Right lobe of liver (tissue), 4 donors: ENCODE measurements around the gene MYCBP2.

Experiments
- CTCF ChIP-seq, 4 donors: fragments of 200-600 bp in 3 of 4; fragments of 450-650 bp in 1 of 4; IDR thresholded peaks; one replicate each; pipeline versions ENCODE4 v1.5.1 to v1.8.0; 2016 to 2022; ENCODE audit warnings: antibody characterized with exemption in 4 of 4, mild to moderate bottlenecking in 2 of 4
- POLR2A ChIP-seq: fragments of 450-650 bp; IDR thresholded peaks from one replicate; pipeline ENCODE4 v1.6.1; 2017; ENCODE audit warnings: antibody characterized with exemption, mild to moderate bottlenecking
- donor health status: DM: no; HTN: no; CAD: no.
- donor health status: DM: no; HTN: no; CAD: no.
- donor health status: DM: no; HTN: yes; CAD: no.

GRCh38 chr13:77305266-77305665, 21.6 kb downstream of the MYCBP2 start:
- TF ChIP-seq CTCF (IDR thresholded peaks at IDR 0.05) = no peak
- TF ChIP-seq POLR2A = no peak
